Measurements from ENCODE around the gene INTS1.

Gene INTS1

DNA sequence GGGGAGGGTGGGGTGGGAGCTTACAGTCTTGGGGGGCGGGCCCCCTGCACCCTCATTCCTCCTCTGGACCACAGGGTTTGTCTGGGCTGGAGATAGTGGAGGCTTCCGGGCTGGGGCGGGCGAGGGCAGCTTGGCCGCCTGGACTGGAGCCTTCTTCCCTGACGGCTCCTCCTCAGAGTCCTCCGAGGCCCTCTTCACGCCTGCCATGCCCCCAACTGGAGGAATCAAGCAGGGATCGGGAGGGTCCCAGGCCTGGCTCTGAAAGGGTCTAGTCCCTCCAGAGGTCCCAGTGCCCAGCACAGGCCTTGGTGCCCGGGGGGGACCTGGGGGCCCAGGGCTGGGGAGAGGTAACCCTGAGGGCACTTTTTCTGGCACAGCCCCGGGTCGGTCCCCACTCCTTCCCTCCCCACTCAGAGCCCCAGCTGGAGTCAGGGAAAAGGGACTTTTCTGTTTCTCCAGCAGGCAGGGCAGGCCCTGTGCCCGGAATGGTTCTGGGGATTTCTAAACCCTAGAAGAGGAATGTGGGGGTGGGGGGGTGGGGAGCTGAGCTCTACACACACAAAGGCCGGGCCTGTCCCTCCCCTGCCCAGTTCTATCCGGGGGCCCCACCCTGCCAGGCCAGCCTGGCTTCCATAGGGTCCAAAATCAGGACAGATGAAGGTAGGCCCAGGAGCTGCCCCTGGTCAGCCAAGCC lies 56.5 kb downstream of the INTS1 start:
- TF ChIP-seq TCF12 (IDR thresholded peaks at IDR 0.05; ENCODE audit: low read depth) (no peak), CEBPB (IDR thresholded peaks at IDR 0.05) (no peak), EGR1 (IDR thresholded peaks at IDR 0.05) (no peak), CREB1 (IDR thresholded peaks at IDR 0.05; ENCODE audit: low read depth) (no peak), YY1 (IDR thresholded peaks at IDR 0.05; ENCODE audit: low read depth) (no peak), TAF1 (IDR thresholded peaks at IDR 0.05; ENCODE audit: low read depth) (no peak), ZBTB7A (IDR thresholded peaks at IDR 0.05; ENCODE audit: low read depth) (no peak), TEAD4 (IDR thresholded peaks at IDR 0.05) (no peak)
- TF ChIP-seq, protein P1, sequence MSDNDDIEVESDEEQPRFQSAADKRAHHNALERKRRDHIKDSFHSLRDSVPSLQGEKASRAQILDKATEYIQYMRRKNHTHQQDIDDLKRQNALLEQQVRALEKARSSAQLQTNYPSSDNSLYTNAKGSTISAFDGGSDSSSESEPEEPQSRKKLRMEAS (IDR thresholded peaks at IDR 0.05) = no peak
- TF ChIP-seq, protein P2, sequence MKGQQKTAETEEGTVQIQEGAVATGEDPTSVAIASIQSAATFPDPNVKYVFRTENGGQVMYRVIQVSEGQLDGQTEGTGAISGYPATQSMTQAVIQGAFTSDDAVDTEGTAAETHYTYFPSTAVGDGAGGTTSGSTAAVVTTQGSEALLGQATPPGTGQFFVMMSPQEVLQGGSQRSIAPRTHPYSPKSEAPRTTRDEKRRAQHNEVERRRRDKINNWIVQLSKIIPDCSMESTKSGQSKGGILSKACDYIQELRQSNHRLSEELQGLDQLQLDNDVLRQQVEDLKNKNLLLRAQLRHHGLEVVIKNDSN (IDR thresholded peaks at IDR 0.05) = no peak

DNA sequence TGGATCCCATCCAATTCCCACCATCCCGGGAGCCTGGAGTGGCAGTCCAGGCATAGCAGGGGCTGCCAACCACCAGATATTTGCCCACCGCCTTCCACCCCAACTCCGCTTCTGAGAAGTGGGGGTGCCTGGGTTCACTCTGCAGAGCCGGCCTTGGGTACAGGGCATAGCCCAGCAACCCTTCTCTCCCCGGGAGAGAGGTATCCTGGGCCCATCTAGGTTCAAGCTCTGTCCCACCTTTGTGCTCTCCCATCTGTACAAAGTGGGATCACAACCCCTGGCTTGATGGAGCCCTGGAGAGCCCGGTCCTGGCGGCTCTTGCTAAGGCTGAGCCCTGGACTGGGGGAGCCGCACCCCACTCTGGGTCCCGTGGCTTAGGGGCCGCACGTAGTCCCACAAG lies 57.1 kb downstream of the INTS1 start:
- TF ChIP-seq ZBTB7A (IDR thresholded peaks at IDR 0.05; ENCODE audit: low read depth) (no peak), NFIC (IDR thresholded peaks at IDR 0.05) (no peak), TEAD4 (IDR thresholded peaks at IDR 0.05) (no peak), RAD21 (IDR thresholded peaks at IDR 0.05; ENCODE audit: low read depth) (no peak)

DNA sequence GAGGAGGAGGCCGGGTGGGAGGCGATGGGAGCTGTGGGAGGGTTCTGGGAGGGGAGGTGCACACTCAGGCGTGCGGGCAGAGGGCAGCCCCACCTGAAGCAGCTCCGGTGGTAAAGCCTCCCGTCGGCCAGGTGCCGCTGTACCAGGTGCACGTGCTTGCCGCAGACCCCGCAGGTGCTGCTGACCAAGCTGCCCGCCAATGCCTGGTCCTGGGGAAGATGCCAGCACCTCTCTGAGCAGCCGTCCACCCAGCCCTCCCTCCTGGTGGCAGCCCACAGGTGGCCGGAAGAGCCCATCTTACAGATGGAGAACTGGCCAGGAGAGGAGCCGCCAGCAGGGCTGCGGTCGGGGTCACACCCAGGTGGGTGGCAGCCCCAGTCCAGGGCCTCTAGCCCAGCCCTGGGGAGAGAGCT lies 57.6 kb downstream of the INTS1 start:
- TF ChIP-seq, protein P1 (IDR thresholded peaks at IDR 0.05) = no peak
- no peak for TF ChIP-seq FOXM1 (IDR thresholded peaks at IDR 0.05; ENCODE audit: borderline replicate concordance, low read depth)
- no peak for TF ChIP-seq EP300 (IDR thresholded peaks at IDR 0.05; ENCODE audit: borderline replicate concordance)
- no peak for TF ChIP-seq TEAD4 (IDR thresholded peaks at IDR 0.05)
- TF ChIP-seq CEBPB (IDR thresholded peaks at IDR 0.05) = no peak
- TF ChIP-seq ZBTB7A (IDR thresholded peaks at IDR 0.05; ENCODE audit: low read depth) = no peak
- TF ChIP-seq NFIC (IDR thresholded peaks at IDR 0.05) = no peak
- no peak for TF ChIP-seq RAD21 (IDR thresholded peaks at IDR 0.05; ENCODE audit: low read depth)
- TF ChIP-seq YY1 (IDR thresholded peaks at IDR 0.05; ENCODE audit: low read depth) = no peak
- TF ChIP-seq, protein P3, sequence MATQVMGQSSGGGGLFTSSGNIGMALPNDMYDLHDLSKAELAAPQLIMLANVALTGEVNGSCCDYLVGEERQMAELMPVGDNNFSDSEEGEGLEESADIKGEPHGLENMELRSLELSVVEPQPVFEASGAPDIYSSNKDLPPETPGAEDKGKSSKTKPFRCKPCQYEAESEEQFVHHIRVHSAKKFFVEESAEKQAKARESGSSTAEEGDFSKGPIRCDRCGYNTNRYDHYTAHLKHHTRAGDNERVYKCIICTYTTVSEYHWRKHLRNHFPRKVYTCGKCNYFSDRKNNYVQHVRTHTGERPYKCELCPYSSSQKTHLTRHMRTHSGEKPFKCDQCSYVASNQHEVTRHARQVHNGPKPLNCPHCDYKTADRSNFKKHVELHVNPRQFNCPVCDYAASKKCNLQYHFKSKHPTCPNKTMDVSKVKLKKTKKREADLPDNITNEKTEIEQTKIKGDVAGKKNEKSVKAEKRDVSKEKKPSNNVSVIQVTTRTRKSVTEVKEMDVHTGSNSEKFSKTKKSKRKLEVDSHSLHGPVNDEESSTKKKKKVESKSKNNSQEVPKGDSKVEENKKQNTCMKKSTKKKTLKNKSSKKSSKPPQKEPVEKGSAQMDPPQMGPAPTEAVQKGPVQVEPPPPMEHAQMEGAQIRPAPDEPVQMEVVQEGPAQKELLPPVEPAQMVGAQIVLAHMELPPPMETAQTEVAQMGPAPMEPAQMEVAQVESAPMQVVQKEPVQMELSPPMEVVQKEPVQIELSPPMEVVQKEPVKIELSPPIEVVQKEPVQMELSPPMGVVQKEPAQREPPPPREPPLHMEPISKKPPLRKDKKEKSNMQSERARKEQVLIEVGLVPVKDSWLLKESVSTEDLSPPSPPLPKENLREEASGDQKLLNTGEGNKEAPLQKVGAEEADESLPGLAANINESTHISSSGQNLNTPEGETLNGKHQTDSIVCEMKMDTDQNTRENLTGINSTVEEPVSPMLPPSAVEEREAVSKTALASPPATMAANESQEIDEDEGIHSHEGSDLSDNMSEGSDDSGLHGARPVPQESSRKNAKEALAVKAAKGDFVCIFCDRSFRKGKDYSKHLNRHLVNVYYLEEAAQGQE (IDR thresholded peaks at IDR 0.05; ENCODE audit: low read depth) = no peak
- TF ChIP-seq, protein P2 (IDR thresholded peaks at IDR 0.05) = no peak
- TF ChIP-seq CREB1 (IDR thresholded peaks at IDR 0.05; ENCODE audit: low read depth) = no peak
- no peak for TF ChIP-seq TCF12 (IDR thresholded peaks at IDR 0.05; ENCODE audit: low read depth)
- TF ChIP-seq EGR1 (IDR thresholded peaks at IDR 0.05) = no peak
- TF ChIP-seq TAF1 (IDR thresholded peaks at IDR 0.05; ENCODE audit: low read depth) = no peak

DNA sequence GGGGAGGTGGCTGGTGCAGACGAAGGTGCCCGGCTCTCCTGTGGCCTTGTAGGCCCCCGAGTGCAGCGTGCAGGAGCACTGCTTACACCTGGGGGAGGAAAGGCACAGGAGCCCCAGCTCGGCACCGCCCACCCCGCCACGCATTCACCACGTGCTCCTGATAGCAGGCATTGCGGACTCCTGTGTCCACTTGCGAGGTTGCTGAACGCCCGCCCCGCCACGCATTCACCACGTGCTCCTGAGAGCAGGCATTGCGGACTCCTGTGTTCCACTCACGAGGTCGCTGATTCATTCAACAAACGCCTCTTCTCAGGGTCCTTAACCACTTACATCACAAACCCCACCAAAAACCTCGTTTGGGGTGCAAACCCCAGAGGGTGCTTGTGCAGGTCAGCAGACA lies 58.8 kb downstream of the INTS1 start:
- no peak for TF ChIP-seq TCF12 (IDR thresholded peaks at IDR 0.05; ENCODE audit: low read depth)
- no peak for TF ChIP-seq CREB1 (IDR thresholded peaks at IDR 0.05; ENCODE audit: low read depth)
- TF ChIP-seq, protein P1 (IDR thresholded peaks at IDR 0.05) = no peak
- TF ChIP-seq TAF1 (IDR thresholded peaks at IDR 0.05; ENCODE audit: low read depth) = no peak
- TF ChIP-seq, protein P2 (IDR thresholded peaks at IDR 0.05) = no peak
- TF ChIP-seq, protein P3 (IDR thresholded peaks at IDR 0.05; ENCODE audit: low read depth) = no peak
- no peak for TF ChIP-seq FOXM1 (IDR thresholded peaks at IDR 0.05; ENCODE audit: borderline replicate concordance, low read depth)
- no peak for TF ChIP-seq TEAD4 (IDR thresholded peaks at IDR 0.05)

DNA sequence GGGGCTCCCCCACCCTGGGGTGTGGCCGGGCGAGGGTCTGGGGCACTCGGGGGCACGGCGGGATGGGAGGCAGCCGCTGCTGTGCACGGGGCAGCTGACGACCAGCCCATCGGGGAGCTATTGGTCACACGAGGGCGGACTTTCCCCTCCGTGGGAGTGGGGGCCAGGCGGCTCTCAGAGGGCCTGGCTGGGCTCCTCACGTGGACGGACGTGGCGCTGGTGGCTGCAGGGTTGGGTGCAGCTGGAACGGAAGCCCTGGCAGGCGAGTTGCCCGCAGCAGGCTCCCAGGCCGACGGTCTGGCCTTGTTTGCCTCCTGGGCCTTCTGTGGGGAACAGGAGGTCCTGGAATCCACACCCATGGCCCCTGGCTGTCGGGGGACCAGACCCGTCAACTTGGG lies 59.3 kb downstream of the INTS1 start:
- TF ChIP-seq TAF1 (IDR thresholded peaks at IDR 0.05; ENCODE audit: low read depth) = no peak
- no peak for TF ChIP-seq TCF12 (IDR thresholded peaks at IDR 0.05; ENCODE audit: low read depth)
- TF ChIP-seq, protein P1 (IDR thresholded peaks at IDR 0.05) = no peak
- TF ChIP-seq, protein P2 (IDR thresholded peaks at IDR 0.05) = no peak
- TF ChIP-seq, protein P3 (IDR thresholded peaks at IDR 0.05; ENCODE audit: low read depth) = no peak
- TF ChIP-seq EP300 (IDR thresholded peaks at IDR 0.05; ENCODE audit: borderline replicate concordance) = no peak
- TF ChIP-seq CEBPB (IDR thresholded peaks at IDR 0.05) = no peak
- no peak for TF ChIP-seq CREB1 (IDR thresholded peaks at IDR 0.05; ENCODE audit: low read depth)
- no peak for TF ChIP-seq NFIC (IDR thresholded peaks at IDR 0.05)
- TF ChIP-seq YY1 (IDR thresholded peaks at IDR 0.05; ENCODE audit: low read depth) = no peak
- TF ChIP-seq RAD21 (IDR thresholded peaks at IDR 0.05; ENCODE audit: low read depth) = no peak
- no peak for TF ChIP-seq ZBTB7A (IDR thresholded peaks at IDR 0.05; ENCODE audit: low read depth)
- TF ChIP-seq FOXM1 (IDR thresholded peaks at IDR 0.05; ENCODE audit: borderline replicate concordance, low read depth) = no peak
- no peak for TF ChIP-seq TEAD4 (IDR thresholded peaks at IDR 0.05)
- no peak for TF ChIP-seq EGR1 (IDR thresholded peaks at IDR 0.05)
